Measurements from ENCODE around the gene MICAL3.

Gene MICAL3

DNA sequence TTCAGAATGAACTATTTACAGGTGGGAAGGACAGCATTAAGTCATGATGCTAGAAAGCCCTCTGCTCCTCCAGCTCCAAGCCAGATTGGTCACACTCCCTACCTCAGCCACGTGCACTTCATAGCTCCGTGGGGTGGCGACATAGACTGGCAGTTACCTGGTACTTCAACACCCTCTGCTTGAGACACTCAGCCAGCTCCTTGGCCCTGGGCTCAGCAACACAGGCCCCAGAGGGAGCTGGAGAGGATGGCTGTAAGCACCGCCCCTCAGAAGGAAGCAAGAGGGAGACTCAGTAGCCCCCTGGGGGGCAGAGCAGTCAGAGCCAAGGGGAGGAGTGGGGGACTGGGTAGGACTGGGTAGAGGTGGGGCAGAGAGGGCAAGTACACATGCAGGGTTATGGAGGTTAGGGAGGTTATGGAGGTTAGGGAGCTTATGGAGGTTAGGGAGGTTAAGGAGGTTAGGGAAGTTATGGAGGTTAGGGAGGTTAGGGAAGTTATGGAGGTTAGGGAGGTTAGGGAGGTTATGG, 148.0 kb downstream of the MICAL3 start:
- no peak for DNase-seq (ENCODE audit: low read depth)
- H3K4me3 ChIP-seq (ENCODE audit: low read depth, low read length): no peak overlapping the region
- peak; percentile 31; the same call in 1 of the 2 replicates for TF ChIP-seq CTCF (IDR thresholded peaks at IDR 0.05; ENCODE audit: control insufficient read depth, extremely low read depth, insufficient read depth)

DNA sequence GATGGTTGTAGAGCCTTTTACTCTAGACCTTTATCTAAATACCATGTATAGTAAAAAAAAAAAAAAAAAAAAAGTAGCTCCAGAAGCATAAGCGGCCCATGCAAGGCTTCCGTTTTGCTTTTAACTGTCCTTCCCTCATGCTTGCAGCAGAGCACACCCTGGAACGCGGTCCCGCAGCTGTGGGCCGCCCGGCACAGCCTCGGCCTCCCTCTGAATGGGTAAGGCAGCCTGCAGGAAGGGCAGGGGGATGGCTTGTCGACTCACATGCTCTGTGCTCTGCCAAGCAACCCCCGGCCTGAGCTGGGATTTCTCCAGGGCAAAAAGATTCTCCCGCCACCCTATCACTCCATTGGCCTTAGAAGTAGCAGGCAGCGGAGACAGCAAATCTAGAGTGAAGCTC, 148.7 kb downstream of the MICAL3 start:
- no peak for DNase-seq (ENCODE audit: low read depth)
- no peak for TF ChIP-seq CTCF (IDR thresholded peaks at IDR 0.05; ENCODE audit: control insufficient read depth, extremely low read depth, insufficient read depth)
- H3K4me3 ChIP-seq (ENCODE audit: low read depth, low read length): no peak overlapping the region

DNA sequence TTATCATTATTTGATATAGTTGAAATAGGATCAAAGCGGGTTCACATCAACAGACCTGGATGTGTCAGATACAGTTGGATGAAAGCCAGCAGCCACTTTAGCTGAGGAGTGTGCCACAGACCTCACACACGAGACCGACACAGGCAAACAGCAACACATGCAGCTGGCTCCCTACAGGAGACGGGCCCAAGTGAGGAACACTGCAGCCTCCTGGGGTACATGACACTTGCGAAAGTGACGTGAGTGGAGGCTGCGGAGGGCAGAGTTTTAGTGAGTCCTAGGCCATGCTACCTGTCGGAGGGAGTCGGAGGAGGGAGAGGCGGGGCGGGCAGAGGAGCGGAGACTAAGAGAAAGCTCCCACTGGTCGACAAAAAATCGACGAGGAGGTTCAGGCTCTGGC, 149.2 kb downstream of the MICAL3 start:
- no peak for TF ChIP-seq CTCF (IDR thresholded peaks at IDR 0.05; ENCODE audit: control insufficient read depth, extremely low read depth, insufficient read depth)
- no peak for DNase-seq (ENCODE audit: low read depth)
- no peak overlapping the region for H3K4me3 ChIP-seq (ENCODE audit: low read depth, low read length)

DNA sequence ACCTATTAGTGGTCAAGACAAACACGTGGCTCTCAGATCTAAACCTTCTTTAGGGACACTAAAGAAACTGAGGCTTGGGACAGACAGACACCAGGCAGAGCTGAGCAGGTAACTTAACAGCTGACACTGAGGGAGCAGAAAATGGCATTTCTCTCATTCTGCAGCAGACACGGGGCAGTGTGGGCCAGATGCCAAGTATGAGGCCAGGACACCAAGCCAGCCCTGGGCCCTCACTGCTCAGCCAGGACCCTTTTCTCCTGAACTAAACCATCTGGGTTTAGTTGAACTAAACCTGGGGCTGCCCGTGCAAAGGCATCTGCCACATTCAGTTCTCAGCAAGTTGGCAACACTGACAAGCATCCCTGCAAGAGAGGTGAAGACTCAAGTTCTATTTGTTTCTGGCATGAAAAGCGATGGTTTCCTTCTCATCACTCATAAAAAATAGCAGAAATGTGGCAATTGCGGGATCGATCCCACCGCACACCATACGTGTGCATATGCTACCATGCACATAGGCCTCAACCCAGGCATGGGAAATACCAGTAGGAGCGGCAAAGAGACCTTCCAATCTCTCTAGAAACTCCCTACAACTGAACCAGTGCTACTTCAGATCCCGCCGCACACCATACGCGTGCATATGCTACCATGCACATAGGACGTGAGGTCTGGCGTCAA, 150.0 kb downstream of the MICAL3 start:
- DNase-seq (ENCODE audit: low read depth): no peak
- TF ChIP-seq CTCF (IDR thresholded peaks at IDR 0.05; ENCODE audit: control insufficient read depth, extremely low read depth, insufficient read depth): no peak
- H3K4me3 ChIP-seq (ENCODE audit: low read depth, low read length): no peak overlapping the region

GRCh38 chr22:17873804-17874203, 150.6 kb downstream of the MICAL3 start:
- TF ChIP-seq CTCF (IDR thresholded peaks at IDR 0.05; ENCODE audit: control insufficient read depth, extremely low read depth, insufficient read depth): no peak
- H3K4me3 ChIP-seq (ENCODE audit: low read depth, low read length): no peak overlapping the region
- no peak for DNase-seq (ENCODE audit: low read depth)

DNA sequence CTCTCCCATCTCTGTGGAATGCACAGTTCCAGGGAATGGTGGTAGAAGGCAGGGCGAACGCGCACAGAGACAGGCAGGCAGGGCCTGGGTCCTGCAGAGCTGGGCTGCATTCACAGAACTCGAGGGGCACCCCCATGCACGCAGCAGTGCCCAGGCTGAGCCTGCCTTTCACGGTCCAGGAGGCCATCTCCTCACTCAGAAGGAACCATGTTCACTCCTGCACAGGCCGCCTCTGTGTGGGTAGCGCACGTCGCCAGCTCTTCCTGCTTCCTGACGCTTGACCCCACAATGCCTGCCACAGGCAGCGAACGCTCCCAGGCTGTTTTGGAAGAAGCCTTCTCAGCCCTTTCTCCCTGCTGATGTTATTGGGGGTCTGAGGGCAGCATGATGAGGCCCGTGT, 151.2 kb downstream of the MICAL3 start:
- no peak for DNase-seq (ENCODE audit: low read depth)
- no peak for TF ChIP-seq CTCF (IDR thresholded peaks at IDR 0.05; ENCODE audit: control insufficient read depth, extremely low read depth, insufficient read depth)
- H3K4me3 ChIP-seq (ENCODE audit: low read depth, low read length): no peak overlapping the region

GRCh38 chr22:17872471-17872870, 151.9 kb downstream of the MICAL3 start:
- DNase-seq (ENCODE audit: low read depth): no peak
- no peak for TF ChIP-seq CTCF (IDR thresholded peaks at IDR 0.05; ENCODE audit: control insufficient read depth, extremely low read depth, insufficient read depth)

More at GRCh38 chr22:17872471-17872870, 151.9 kb downstream of the MICAL3 start:
- H3K4me3 ChIP-seq (ENCODE audit: low read depth, low read length): no peak overlapping the region
